MG63 (cell line): Measurements from ENCODE around the gene RTL10. TPM values are rescaled to one million over a fixed set of nuclear protein-coding genes. Genes with fewer than 3 reads are reported as not detected.

Source experiments
- DNase-seq: peaks from one replicate; pipeline ENCODE4 v3.0.0-alpha.2; 2020
- H3K27me3 ChIP-seq: fragments of 250-450 bp; sonication (Bioruptor Pico); 2 replicates; pipeline ENCODE4 v1.5.1; 2020; ENCODE audit warnings: mild to moderate bottlenecking, moderate library complexity
- H3K36me3 ChIP-seq: fragments of 250-450 bp; sonication (Bioruptor Pico); 2 replicates; pipeline ENCODE4 v1.5.1; 2020; ENCODE audit warnings: mild to moderate bottlenecking, moderate library complexity
- H3K4me3 ChIP-seq: fragments of 250-450 bp; sonication (Bioruptor Pico); 2 replicates; pipeline ENCODE4 v1.5.1; 2020; ENCODE audit warnings: mild to moderate bottlenecking, moderate library complexity
- H3K9me3 ChIP-seq: fragments of 250-450 bp; sonication (Bioruptor Pico); 2 replicates; pipeline ENCODE4 v1.5.1; 2020; ENCODE audit warnings: mild to moderate bottlenecking, moderate library complexity
- total RNA-seq: library from RNA; depleted of rRNA; stranded (reverse); fragments of >200 nt; shearing (Covaris generic); gene quantifications from 2 replicates; pipeline ENCODE4 v1.2.3, GENCODE V29; 2014; ENCODE audit warnings: low replicate concordance

The RTL10 gene
- total RNA-seq, 1 experiment from 2014 or later = 7.2 TPM

DNA sequence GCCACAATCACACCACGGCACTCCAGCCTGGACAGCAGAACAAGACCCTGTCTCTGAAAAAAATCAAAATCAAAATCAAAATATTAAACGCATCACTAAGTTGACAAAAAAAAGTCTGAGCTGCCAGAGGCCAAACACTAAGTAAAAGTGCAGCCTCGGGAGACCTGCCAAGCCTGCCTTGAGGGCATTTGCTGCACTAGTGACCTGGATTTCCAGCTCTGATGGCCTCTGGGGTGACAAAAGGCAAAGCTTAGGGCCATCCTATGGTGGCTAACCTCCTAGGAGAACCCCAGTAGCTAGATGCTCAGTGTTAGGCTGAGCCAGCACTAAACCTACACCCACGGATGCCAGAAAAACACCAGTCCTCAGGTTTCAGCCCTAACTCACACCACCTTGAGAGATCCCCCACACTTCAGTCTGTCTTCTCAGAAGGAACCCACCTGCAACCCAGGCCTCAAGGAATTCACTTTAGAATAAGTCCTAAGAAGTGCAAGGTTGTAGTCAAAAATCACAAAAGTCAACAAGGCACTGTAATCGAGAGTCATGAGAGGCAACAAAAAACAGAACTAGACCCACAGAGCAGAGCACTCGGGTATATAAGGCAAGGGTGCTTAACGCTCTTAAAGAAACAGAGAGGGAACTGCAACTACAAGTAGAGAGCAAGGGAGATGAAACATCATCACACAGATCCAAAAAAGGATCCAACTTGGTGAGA, 28.6 kb downstream of the RTL10 start:
- Histone ChIP-seq H3K27me3 (no peaks in the 10 kb centered on the region), H3K4me3 (no peak overlapping the region), H3K9me3 (no peaks in the 10 kb centered on the region), H3K36me3 (no peaks in the 10 kb centered on the region; the same call in 1 of the 2 replicates)
- no peak for DNase-seq

GRCh38 chr22:19824926-19825339, 29.7 kb downstream of the RTL10 start:
- Histone ChIP-seq H3K36me3 (no peaks in the 10 kb centered on the region; the same call in 1 of the 2 replicates), H3K27me3 (no peaks in the 10 kb centered on the region), H3K4me3 (no peak overlapping the region), H3K9me3 (no peaks in the 10 kb centered on the region)
- DNase-seq = no peak

- DNase-seq = no peak
- Histone ChIP-seq H3K9me3 (no peaks in the 10 kb centered on the region), H3K36me3 (no peaks in the 10 kb centered on the region; the same call in 1 of the 2 replicates), H3K4me3 (no peak overlapping the region), H3K27me3 (no peaks in the 10 kb centered on the region)
Observed at GRCh38 chr22:19824212-19824925, 30.3 kb downstream of the RTL10 start.

DNA sequence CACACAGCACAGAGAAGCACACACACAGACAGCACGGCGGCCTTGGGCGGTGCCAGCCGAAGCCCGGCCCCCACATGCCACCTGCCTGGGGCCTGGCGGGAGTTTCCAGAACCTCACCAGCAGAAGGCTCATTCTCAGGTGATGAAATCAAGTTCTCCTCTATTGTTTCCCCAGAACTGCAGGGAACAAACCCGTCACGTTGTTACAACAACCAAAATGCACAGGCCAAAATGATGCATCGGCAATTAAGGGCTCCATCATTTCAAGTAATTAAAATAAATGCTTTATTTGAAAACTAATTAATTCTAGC, 30.8 kb downstream of the RTL10 start:
- Histone ChIP-seq H3K9me3 (no peaks in the 10 kb centered on the region), H3K4me3 (no peak overlapping the region), H3K36me3 (no peaks in the 10 kb centered on the region; the same call in 1 of the 2 replicates), H3K27me3 (no peaks in the 10 kb centered on the region)
- DNase-seq = no peak

- no peak for DNase-seq
- H3K4me3 ChIP-seq = no peak overlapping the region
- no peaks in the 10 kb centered on the region; the same call in 1 of the 2 replicates for H3K36me3 ChIP-seq
- H3K27me3 ChIP-seq = no peaks in the 10 kb centered on the region
- no peaks in the 10 kb centered on the region for H3K9me3 ChIP-seq
Observed at GRCh38 chr22:19823191-19823901, 31.3 kb downstream of the RTL10 start.

- no peaks in the 10 kb centered on the region; the same call in 1 of the 2 replicates for H3K36me3 ChIP-seq
- no peak for DNase-seq
- no peaks in the 10 kb centered on the region for H3K27me3 ChIP-seq
- H3K9me3 ChIP-seq = no peaks in the 10 kb centered on the region
- no peak overlapping the region for H3K4me3 ChIP-seq
Observed at GRCh38 chr22:19822301-19823117, 32.2 kb downstream of the RTL10 start.

DNA sequence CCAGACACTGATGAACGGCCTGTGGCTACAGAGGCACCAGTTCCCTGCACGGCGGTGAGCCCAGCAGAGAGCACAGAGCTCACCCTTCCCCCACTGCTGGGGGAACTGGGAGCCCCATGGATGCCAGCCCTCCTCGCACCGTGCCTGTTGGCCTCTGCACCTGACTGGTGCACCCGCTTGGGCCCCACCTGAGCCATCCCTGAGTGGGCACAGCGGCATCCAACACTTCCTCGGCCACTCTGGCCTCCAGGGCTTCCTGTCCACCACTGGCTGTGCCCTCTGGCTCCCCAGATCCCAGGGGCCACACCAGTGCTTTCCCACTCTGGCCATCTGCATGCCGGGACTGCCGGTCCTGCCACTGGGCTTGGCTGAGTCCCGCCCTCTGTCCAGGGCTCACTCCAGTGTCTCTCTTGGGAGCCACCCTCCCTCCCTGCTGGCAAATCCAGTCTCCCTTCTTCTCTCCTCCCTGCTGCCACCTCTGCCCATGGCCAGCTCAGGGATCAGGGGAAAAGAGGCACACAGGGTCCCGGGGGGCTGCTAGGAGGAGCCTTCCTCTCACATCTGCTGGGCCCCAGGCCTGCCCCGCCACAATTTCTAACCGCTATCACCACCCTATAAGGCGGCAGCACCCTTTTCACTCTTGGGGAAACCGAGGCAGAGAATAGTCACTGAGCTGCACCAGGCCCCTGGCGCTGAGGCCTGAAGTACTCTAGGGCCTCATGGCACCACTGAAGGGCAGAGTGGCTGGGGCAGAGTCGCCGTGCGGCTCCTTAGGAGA, 33.0 kb downstream of the RTL10 start:
- H3K27me3 ChIP-seq = no peaks in the 10 kb centered on the region
- no peaks in the 10 kb centered on the region for H3K9me3 ChIP-seq
- H3K4me3 ChIP-seq = no peak overlapping the region
- no peak for DNase-seq
- H3K36me3 ChIP-seq = no peaks in the 10 kb centered on the region; the same call in 1 of the 2 replicates

GRCh38 chr22:19820880-19821522, 33.7 kb downstream of the RTL10 start:
- Histone ChIP-seq H3K36me3 (no peaks in the 10 kb centered on the region), H3K4me3 (no peak overlapping the region), H3K27me3 (no peaks in the 10 kb centered on the region), H3K9me3 (no peaks in the 10 kb centered on the region)
- DNase-seq = no peak

GRCh38 chr22:19819911-19820879, 34.5 kb downstream of the RTL10 start:
- H3K4me3 ChIP-seq = no peak overlapping the region
- H3K36me3 ChIP-seq = no peaks in the 10 kb centered on the region
- DNase-seq = no peak
- H3K27me3 ChIP-seq = no peaks in the 10 kb centered on the region
- no peaks in the 10 kb centered on the region for H3K9me3 ChIP-seq

GRCh38 chr22:19819208-19819910, 35.3 kb downstream of the RTL10 start:
- Histone ChIP-seq H3K27me3 (no peaks in the 10 kb centered on the region), H3K36me3 (no peaks in the 10 kb centered on the region), H3K4me3 (no peak overlapping the region), H3K9me3 (no peaks in the 10 kb centered on the region)
- no peak for DNase-seq

DNA sequence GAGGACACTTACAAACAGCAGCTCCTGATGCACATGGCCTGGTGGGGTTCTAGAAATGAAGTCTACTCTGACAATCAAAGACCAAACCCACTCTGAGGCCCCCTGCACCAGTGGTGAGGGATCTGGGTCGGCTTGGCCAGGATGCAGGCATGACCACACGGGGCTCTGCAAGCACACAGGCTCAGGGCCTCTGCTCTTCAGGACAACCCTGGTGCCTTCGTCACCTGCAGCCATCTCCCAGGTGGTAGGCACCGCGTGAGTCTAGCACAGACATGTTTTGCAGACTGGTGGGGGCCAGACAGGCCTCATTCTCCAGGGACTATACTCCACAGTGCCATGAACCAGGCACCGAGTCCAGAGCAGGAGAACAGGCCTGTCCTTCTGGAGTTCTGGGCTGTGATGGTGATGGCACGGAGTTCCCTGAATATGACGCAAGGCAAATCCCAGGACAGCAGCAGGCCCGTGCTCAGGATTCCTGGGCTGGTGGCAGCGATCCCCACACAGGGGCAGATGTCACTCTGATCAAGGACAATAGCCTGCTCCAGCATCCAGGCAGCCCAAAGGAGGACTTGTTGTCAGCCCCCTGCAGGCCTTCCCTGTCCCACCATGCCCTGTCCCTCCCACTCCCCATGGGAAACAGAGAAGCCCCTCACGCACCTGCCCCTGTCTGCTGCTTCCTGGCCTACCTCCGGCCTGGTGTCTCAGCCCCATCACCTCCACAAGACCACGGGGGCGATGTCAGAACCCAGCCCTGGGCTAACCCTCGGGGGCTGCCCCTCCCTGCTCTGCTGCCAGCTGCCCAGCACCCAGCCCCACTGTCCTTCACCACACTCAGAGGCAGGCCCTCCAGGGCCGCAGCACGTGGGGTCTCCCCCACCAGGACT, 36.1 kb downstream of the RTL10 start:
- DNase-seq = no peak
- Histone ChIP-seq H3K36me3 (no peaks in the 10 kb centered on the region), H3K4me3 (no peak overlapping the region), H3K9me3 (no peaks in the 10 kb centered on the region), H3K27me3 (no peaks in the 10 kb centered on the region)

- no peaks in the 10 kb centered on the region for H3K9me3 ChIP-seq
- no peak for DNase-seq
- H3K36me3 ChIP-seq = no peaks in the 10 kb centered on the region
- no peak overlapping the region for H3K4me3 ChIP-seq
- no peaks in the 10 kb centered on the region for H3K27me3 ChIP-seq
Observed at GRCh38 chr22:19816372-19817119, 38.1 kb downstream of the RTL10 start.

DNA sequence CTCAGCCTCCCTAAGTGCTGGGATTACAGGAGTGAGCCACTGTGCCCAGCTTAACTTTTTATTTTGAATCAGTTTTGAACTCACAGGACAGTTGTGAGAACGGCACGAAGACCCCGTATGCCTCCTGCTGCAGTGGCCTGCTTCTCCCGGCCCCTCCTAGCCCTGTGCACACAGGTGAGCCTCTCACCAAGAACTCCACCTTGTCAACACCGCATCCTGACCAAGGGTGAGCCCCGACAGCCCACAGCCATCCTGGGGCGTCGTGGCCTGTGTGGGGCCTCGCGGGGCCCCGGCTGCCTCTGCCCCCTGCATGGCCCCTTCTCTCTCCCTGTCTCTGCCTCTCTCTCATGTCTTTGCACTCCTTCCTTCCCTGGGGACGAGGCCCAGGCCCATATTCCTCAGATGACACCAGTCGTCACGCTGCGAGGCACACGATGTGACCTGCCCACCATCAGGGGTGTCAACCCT, 38.8 kb downstream of the RTL10 start:
- Histone ChIP-seq H3K9me3 (no peaks in the 10 kb centered on the region), H3K4me3 (no peak overlapping the region), H3K27me3 (no peaks in the 10 kb centered on the region), H3K36me3 (no peaks in the 10 kb centered on the region)
- no peak for DNase-seq
